Activated naive CD4-positive, alpha-beta T cell treated with anti-CD3 and anti-CD28 coated beads, Interleukin-2, amount 10 ng/mL, durations not matched to agents 7 days and 5 days (primary cell): ENCODE data around the gene ZNF148.
A peak's percentile ranks its signal among the peaks of the same experiment; 100 is the strongest.
"Not testable (repeated sequence)": the region's sequence is repeated elsewhere in the genome, so short reads cannot be mapped to it uniquely, and the experiment has no call there.

Experiments
- CTCF ChIA-PET: fragments of 350-600 bp; sonication (Branson Sonifier 250); formaldehyde crosslinking; loops from one replicate; lab custom pipeline; 2021; ENCODE audit warnings: antibody characterized with exemption; lab: Charles Lee
- DNase-seq: peaks from one replicate; pipeline ENCODE4 v3.0.0-alpha.2; 2020
- H3K27ac Mint-ChIP-seq: one replicate; pipeline ENCODE4 v1.8.0; 2021; ENCODE audit warnings: mild to moderate bottlenecking, moderate library complexity, mixed read lengths
- H3K27me3 Mint-ChIP-seq: one replicate; pipeline ENCODE4 v1.8.0; 2021; ENCODE audit warnings: mild to moderate bottlenecking, mixed read lengths
- H3K36me3 Mint-ChIP-seq: one replicate; pipeline ENCODE4 v1.8.0; 2021; ENCODE audit warnings: mixed read lengths
- H3K4me1 Mint-ChIP-seq: one replicate; pipeline ENCODE4 v1.8.0; 2021; ENCODE audit warnings: mixed read lengths
- H3K4me3 Mint-ChIP-seq: one replicate; pipeline ENCODE4 v1.8.0; 2021; ENCODE audit warnings: mild to moderate bottlenecking, moderate library complexity, mixed read lengths
- H3K9me3 Mint-ChIP-seq: one replicate; pipeline ENCODE4 v1.8.0; 2021; ENCODE audit warnings: mixed read lengths

Gene ZNF148

GRCh38 chr3:125374996-125375941 lies at the start of gene ZNF148:
ZNF148 (minus strand) TSS chr3:125375325; CDS start chr3:125313640, 61,685 bp downstream.
- Mint-ChIP-seq H3K36me3 (peaks cover 20% of the 10 kb centered on the region), H3K9me3 (no peaks in the 10 kb centered on the region), H3K27me3 (peaks cover 4% of the 10 kb centered on the region), H3K4me1 (peaks cover 37% of the 10 kb centered on the region), H3K4me3 (peak within 1 kb of the TSS; percentile 96), H3K27ac (peak within 1 kb of the TSS; percentile 91)
- CTCF ChIA-PET, result interaction anchor here (1.2 kb wide), 2 partner anchors 12 to 380 kb away, joined by 3 read pairs; no protein-coding TSS in a partner anchor
- peak; percentile 92 for DNase-seq

GRCh38 chr3:125418306-125418705 lies 43.2 kb upstream of the ZNF148 start:
- no peaks in the 10 kb centered on the region for H3K4me1 Mint-ChIP-seq
- DNase-seq, result no peak
- peaks cover 9% of the 10 kb centered on the region for H3K9me3 Mint-ChIP-seq
- peaks cover 7% of the 10 kb centered on the region for H3K27me3 Mint-ChIP-seq
- CTCF ChIA-PET, result no interaction called here
- H3K36me3 Mint-ChIP-seq, result no peaks in the 10 kb centered on the region
- no peak overlapping the region for H3K4me3 Mint-ChIP-seq
- H3K27ac Mint-ChIP-seq, result no peak overlapping the region

DNA sequence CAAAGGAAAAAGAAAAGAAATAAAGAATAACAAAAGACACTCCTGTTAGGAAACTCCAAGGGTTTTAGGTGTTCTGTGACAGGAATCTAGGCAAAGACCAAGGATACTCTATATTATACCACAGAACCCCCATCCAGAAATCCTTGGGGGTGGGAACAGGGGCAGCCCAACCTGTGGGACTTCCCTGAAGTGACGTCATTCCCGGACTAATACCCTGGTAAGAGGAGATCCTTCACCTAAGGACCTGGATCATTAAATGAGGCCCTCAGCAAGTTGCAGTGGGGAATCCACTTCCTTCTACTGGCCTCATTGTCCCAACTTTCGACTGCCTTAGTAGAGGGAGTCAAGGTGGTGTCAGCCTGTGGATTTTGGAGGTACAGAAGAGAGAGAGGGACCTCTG lies 41.1 kb upstream of the ZNF148 start:
- DNase-seq, result no peak
- Mint-ChIP-seq H3K9me3 (peaks cover 9% of the 10 kb centered on the region), H3K27me3 (peaks cover 14% of the 10 kb centered on the region), H3K4me3 (no peak overlapping the region), H3K27ac (no peak overlapping the region), H3K4me1 (no peaks in the 10 kb centered on the region), H3K36me3 (no peaks in the 10 kb centered on the region)
- CTCF ChIA-PET, result no interaction called here

GRCh38 chr3:125414669-125415068 lies 39.5 kb upstream of the ZNF148 start:
- Mint-ChIP-seq H3K4me3 (no peak overlapping the region), H3K9me3 (peaks cover 8% of the 10 kb centered on the region), H3K27ac (no peak overlapping the region), H3K4me1 (no peaks in the 10 kb centered on the region), H3K27me3 (peaks cover 19% of the 10 kb centered on the region), H3K36me3 (no peaks in the 10 kb centered on the region)
- no peak for DNase-seq
- CTCF ChIA-PET, result no interaction called here

DNA sequence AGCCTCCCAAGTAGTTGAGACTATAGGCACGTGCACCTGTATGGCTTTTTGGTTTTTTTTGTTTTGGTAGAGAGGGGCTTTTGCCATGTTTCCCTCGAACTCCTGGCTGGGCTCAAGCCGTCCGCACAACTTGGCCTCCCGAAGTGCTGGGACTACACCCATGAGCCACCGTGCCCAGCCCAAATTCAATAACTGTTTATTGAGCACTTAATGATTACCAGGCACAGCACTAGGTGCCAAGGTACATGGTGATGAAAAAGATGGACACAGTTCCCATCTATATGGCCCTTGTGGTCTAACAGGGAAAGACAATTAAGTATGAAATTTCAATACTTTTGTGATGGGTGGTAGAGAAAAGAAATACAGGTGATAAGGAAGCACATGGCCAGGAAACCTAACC lies 35.8 kb upstream of the ZNF148 start:
- H3K27ac Mint-ChIP-seq, result no peak overlapping the region
- H3K9me3 Mint-ChIP-seq, result peaks cover 4% of the 10 kb centered on the region
- H3K27me3 Mint-ChIP-seq, result peaks cover 38% of the 10 kb centered on the region
- no peak for DNase-seq
- CTCF ChIA-PET, result no interaction called here
- H3K4me3 Mint-ChIP-seq, result no peak overlapping the region
- no peaks in the 10 kb centered on the region for H3K36me3 Mint-ChIP-seq
- H3K4me1 Mint-ChIP-seq, result no peaks in the 10 kb centered on the region

DNA sequence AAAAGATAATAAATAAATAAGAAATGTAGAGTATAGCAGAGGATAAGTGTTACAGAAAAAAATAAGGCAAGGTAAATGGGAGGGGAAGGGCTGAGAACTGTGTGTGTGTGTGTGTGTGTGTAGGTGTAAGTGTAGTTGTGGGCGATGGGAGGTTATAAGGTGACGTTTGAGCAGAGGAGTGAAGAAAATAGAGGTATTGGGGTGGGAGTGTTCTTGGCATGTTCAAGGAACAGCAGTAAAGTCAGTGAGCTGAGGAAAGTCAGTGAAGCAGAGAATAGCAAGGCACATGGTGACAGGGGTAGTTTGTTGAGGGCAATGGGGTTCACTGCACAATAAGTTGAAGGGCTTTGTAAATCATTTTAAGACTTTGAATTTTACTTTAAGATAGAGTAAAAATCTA lies 30.9 kb upstream of the ZNF148 start:
- CTCF ChIA-PET, result no interaction called here

GRCh38 chr3:125405515-125405914 lies 30.4 kb upstream of the ZNF148 start:
- H3K36me3 Mint-ChIP-seq, H3K4me1 Mint-ChIP-seq, H3K27ac Mint-ChIP-seq, H3K4me3 Mint-ChIP-seq, DNase-seq, CTCF ChIA-PET: not testable (repeated sequence)
- peaks cover 33% of the 10 kb centered on the region for H3K27me3 Mint-ChIP-seq
- H3K9me3 Mint-ChIP-seq, result peaks cover 12% of the 10 kb centered on the region

More for the DNA sequence above, 30.9 kb upstream of the ZNF148 start:
- H3K36me3 Mint-ChIP-seq, result no peaks in the 10 kb centered on the region
- DNase-seq, result no peak
- H3K27ac Mint-ChIP-seq, result no peak overlapping the region
- no peak overlapping the region for H3K4me3 Mint-ChIP-seq
- H3K4me1 Mint-ChIP-seq, result no peaks in the 10 kb centered on the region
- H3K27me3 Mint-ChIP-seq, result peaks cover 28% of the 10 kb centered on the region
- H3K9me3 Mint-ChIP-seq, result peaks cover 12% of the 10 kb centered on the region

DNA sequence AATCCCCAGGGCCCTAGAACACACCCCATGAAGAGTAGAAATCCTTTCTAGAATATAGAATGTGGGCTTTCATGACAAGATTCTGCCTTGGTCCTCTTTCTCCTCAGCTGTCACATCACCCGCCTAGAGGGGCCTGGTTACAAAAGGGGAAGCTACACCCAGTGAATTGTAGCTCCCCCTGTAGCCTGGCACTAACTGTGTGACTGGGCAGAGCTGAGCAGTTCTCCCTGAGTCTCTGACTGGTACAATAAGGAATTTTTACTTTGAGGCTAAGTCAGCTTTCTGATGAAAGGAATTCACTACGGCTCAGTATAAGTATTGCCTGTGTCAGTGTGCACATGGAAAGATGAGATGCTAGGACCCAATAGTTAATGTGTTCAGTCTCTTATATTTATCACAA lies 28.7 kb upstream of the ZNF148 start:
- Mint-ChIP-seq H3K4me1 (no peaks in the 10 kb centered on the region), H3K36me3 (no peaks in the 10 kb centered on the region), H3K9me3 (peaks cover 12% of the 10 kb centered on the region), H3K27ac (no peak overlapping the region), H3K4me3 (no peak overlapping the region), H3K27me3 (peaks cover 44% of the 10 kb centered on the region)
- DNase-seq, result no peak
- CTCF ChIA-PET, result no interaction called here

- CTCF ChIA-PET, result no interaction called here
- no peaks in the 10 kb centered on the region for H3K4me1 Mint-ChIP-seq
- peaks cover 50% of the 10 kb centered on the region for H3K27me3 Mint-ChIP-seq
- H3K27ac Mint-ChIP-seq, result no peak overlapping the region
- H3K9me3 Mint-ChIP-seq, result peaks cover 12% of the 10 kb centered on the region
- H3K36me3 Mint-ChIP-seq, result no peaks in the 10 kb centered on the region
- DNase-seq, result no peak
- no peak overlapping the region for H3K4me3 Mint-ChIP-seq
Measured at GRCh38 chr3:125402639-125403038, 27.5 kb upstream of the ZNF148 start.

GRCh38 chr3:125401402-125401801 lies 26.3 kb upstream of the ZNF148 start:
- Mint-ChIP-seq H3K27ac (no peak overlapping the region), H3K4me3 (no peak overlapping the region), H3K36me3 (no peaks in the 10 kb centered on the region), H3K9me3 (peaks cover 12% of the 10 kb centered on the region), H3K4me1 (no peaks in the 10 kb centered on the region), H3K27me3 (peaks cover 46% of the 10 kb centered on the region)
- DNase-seq, result no peak
- CTCF ChIA-PET, result no interaction called here

GRCh38 chr3:125398952-125399351 lies 23.8 kb upstream of the ZNF148 start:
- Mint-ChIP-seq H3K4me3 (no peak overlapping the region), H3K27ac (no peak overlapping the region), H3K9me3 (no peaks in the 10 kb centered on the region), H3K27me3 (peaks cover 46% of the 10 kb centered on the region), H3K4me1 (no peaks in the 10 kb centered on the region), H3K36me3 (no peaks in the 10 kb centered on the region)
- CTCF ChIA-PET, result no interaction called here
- DNase-seq, result no peak

- no peak for DNase-seq
- Mint-ChIP-seq H3K27me3 (peaks cover 45% of the 10 kb centered on the region), H3K27ac (no peak overlapping the region), H3K4me3 (no peak overlapping the region), H3K9me3 (no peaks in the 10 kb centered on the region), H3K36me3 (no peaks in the 10 kb centered on the region), H3K4me1 (peaks cover 5% of the 10 kb centered on the region)
- CTCF ChIA-PET, result interaction anchor here (1.3 kb wide), 1 partner anchor 122 kb away, joined by 3 read pairs; no protein-coding TSS in a partner anchor
Measured at GRCh38 chr3:125395091-125395490, 20.0 kb upstream of the ZNF148 start.

DNA sequence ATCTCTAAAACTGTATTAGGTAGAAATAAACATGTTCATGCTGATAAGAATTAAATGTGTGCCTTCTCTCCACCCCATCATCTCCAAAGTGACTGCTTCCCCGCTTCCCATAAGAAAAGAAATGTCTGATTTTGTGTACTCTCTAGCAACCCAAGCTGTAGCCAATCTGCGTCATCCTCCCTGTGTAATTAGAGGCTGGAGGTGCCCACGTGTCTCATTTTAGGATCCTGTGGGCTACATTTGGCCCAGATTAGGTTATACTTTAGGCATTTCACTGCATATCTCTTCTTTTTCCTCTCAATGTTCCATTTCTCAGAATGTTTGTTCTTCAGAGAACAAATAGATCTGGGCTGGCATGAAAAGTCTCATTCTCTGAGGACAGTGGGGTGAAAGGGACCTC lies 19.3 kb upstream of the ZNF148 start:
- H3K27me3 Mint-ChIP-seq, result peaks cover 38% of the 10 kb centered on the region
- CTCF ChIA-PET, result interaction anchor here (0.8 to 1.3 kb wide), 2 partner anchors 13 to 122 kb away, joined by 3 read pairs; no protein-coding TSS in a partner anchor
- no peak overlapping the region for H3K27ac Mint-ChIP-seq
- H3K9me3 Mint-ChIP-seq, result no peaks in the 10 kb centered on the region
- no peak overlapping the region for H3K4me3 Mint-ChIP-seq
- DNase-seq, result no peak
- no peaks in the 10 kb centered on the region for H3K36me3 Mint-ChIP-seq
- peaks cover 11% of the 10 kb centered on the region for H3K4me1 Mint-ChIP-seq

GRCh38 chr3:125389282-125389681 lies 14.2 kb upstream of the ZNF148 start:
- H3K4me1 Mint-ChIP-seq, result peaks cover 21% of the 10 kb centered on the region
- CTCF ChIA-PET, result no interaction called here
- no peak overlapping the region for H3K4me3 Mint-ChIP-seq
- peaks cover 19% of the 10 kb centered on the region for H3K27me3 Mint-ChIP-seq
- peaks cover 4% of the 10 kb centered on the region for H3K9me3 Mint-ChIP-seq
- H3K36me3 Mint-ChIP-seq, result no peaks in the 10 kb centered on the region
- peak; percentile 27 for DNase-seq
- peak overlapping the region; percentile 57 for H3K27ac Mint-ChIP-seq

DNA sequence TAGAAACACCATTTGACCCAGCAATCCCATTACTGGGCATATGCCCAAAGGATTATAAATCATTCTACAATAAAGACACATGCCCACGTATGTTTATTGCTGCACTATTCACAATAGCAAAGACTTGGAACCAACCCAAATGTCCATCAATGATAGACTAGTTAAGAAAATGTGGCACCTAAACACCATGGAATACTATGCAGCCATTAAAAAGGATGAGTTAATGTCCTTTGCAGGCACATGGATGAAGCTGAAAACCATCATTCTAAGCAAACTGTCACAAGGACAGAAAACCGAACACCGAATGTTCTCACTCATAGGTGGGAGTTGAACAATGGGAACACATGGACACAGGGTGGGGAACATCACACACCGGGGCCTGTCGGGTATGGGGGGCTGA lies 13.2 kb upstream of the ZNF148 start:
- Mint-ChIP-seq H3K27me3 (peaks cover 19% of the 10 kb centered on the region), H3K4me1 (peaks cover 19% of the 10 kb centered on the region)
- H3K27ac Mint-ChIP-seq, H3K4me3 Mint-ChIP-seq, DNase-seq, H3K9me3 Mint-ChIP-seq, H3K36me3 Mint-ChIP-seq, CTCF ChIA-PET: not testable (repeated sequence)
